ENCODE measurements around the gene IRS2.

- TF ChIP-seq, protein P1, sequence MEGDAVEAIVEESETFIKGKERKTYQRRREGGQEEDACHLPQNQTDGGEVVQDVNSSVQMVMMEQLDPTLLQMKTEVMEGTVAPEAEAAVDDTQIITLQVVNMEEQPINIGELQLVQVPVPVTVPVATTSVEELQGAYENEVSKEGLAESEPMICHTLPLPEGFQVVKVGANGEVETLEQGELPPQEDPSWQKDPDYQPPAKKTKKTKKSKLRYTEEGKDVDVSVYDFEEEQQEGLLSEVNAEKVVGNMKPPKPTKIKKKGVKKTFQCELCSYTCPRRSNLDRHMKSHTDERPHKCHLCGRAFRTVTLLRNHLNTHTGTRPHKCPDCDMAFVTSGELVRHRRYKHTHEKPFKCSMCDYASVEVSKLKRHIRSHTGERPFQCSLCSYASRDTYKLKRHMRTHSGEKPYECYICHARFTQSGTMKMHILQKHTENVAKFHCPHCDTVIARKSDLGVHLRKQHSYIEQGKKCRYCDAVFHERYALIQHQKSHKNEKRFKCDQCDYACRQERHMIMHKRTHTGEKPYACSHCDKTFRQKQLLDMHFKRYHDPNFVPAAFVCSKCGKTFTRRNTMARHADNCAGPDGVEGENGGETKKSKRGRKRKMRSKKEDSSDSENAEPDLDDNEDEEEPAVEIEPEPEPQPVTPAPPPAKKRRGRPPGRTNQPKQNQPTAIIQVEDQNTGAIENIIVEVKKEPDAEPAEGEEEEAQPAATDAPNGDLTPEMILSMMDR (IDR thresholded peaks at IDR 0.05; ENCODE audit: low read depth, low read length, missing input control): no peak
- TF ChIP-seq JUND (IDR thresholded peaks at IDR 0.05) (no peak), REST (IDR thresholded peaks at IDR 0.05) (no peak), HNF4A (conservative IDR thresholded peaks at IDR 0.05) (no peak), SP1 (IDR thresholded peaks at IDR 0.05) (no peak), RAD21 (IDR thresholded peaks at IDR 0.05) (no peak), MAX (IDR thresholded peaks at IDR 0.05) (no peak), RXRA (IDR thresholded peaks at IDR 0.05) (no peak), YY1 (IDR thresholded peaks at IDR 0.05) (no peak), EGR1 (IDR thresholded peaks at IDR 0.05; ENCODE audit: low read depth in 2 of 2) (no peak)
Measured at GRCh38 chr13:109783447-109783814, 3.0 kb downstream of the IRS2 start.
